Osteocyte (in vitro differentiated cells): Measurements from ENCODE around the gene HIRIP3. TPM values are rescaled to one million over a fixed set of nuclear protein-coding genes. Genes with fewer than 3 reads are reported as not detected.
"Not testable (repeated sequence)": the region's sequence is repeated elsewhere in the genome, so short reads cannot be mapped to it uniquely, and the experiment has no call there.

ENCODE experiments used
- DNase-seq: peaks from one replicate; pipeline ENCODE4 v3.0.0; 2021; ENCODE audit warnings: mixed read lengths; ENCODE audit not compliant: unreplicated experiment; ENCODE audit errors: extremely low spot score
- H3K27ac Mint-ChIP-seq: one replicate; pipeline ENCODE4 v1.8.0; 2021; ENCODE audit warnings: mild to moderate bottlenecking, mixed read lengths; ENCODE audit not compliant: unreplicated experiment
- H3K27me3 Mint-ChIP-seq: one replicate; pipeline ENCODE4 v1.8.0; 2021; ENCODE audit warnings: mixed read lengths; ENCODE audit not compliant: unreplicated experiment
- H3K36me3 Mint-ChIP-seq: one replicate; pipeline ENCODE4 v1.8.0; 2021; ENCODE audit warnings: mixed read lengths; ENCODE audit not compliant: unreplicated experiment
- H3K4me1 Mint-ChIP-seq: one replicate; pipeline ENCODE4 v1.8.0; 2021; ENCODE audit warnings: mixed read lengths; ENCODE audit not compliant: unreplicated experiment
- H3K4me3 Mint-ChIP-seq: one replicate; pipeline ENCODE4 v1.8.0; 2021; ENCODE audit warnings: mild to moderate bottlenecking, moderate library complexity, mixed read lengths; ENCODE audit not compliant: unreplicated experiment
- H3K9me3 Mint-ChIP-seq: one replicate; pipeline ENCODE4 v1.8.0; 2021; ENCODE audit warnings: mixed read lengths; ENCODE audit not compliant: unreplicated experiment
- CTCF ChIP-seq: fragments of 200-600 bp; sonication (generic); IDR thresholded peaks from 2 replicates; pipeline ENCODE4 v1.5.0; 2021; ENCODE audit warnings: antibody characterized with exemption, mild to moderate bottlenecking, moderate library complexity
- long read RNA-seq: library from polyadenylated mRNA; unstranded; transcript quantifications from one replicate; pipeline ENCODE4 v2.0.0, GENCODE V29; 2021
- total RNA-seq: library from RNA; stranded (reverse); gene quantifications from 2 replicates; pipeline ENCODE4 v1.2.1, GENCODE V29; 2021

Gene HIRIP3, protein sequence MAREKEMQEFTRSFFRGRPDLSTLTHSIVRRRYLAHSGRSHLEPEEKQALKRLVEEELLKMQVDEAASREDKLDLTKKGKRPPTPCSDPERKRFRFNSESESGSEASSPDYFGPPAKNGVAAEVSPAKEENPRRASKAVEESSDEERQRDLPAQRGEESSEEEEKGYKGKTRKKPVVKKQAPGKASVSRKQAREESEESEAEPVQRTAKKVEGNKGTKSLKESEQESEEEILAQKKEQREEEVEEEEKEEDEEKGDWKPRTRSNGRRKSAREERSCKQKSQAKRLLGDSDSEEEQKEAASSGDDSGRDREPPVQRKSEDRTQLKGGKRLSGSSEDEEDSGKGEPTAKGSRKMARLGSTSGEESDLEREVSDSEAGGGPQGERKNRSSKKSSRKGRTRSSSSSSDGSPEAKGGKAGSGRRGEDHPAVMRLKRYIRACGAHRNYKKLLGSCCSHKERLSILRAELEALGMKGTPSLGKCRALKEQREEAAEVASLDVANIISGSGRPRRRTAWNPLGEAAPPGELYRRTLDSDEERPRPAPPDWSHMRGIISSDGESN
- 11.5 and 12.5 TPM in 2 replicates for total RNA-seq
- long read RNA-seq, transcript HIRIP3-201 (7 exons, 3,388 nt) = major isoform, 27 of 50 reads
- long read RNA-seq, transcript HIRIP3-204 (6 exons, 988 nt) = minor isoform, 14 of 50 reads
- long read RNA-seq, partial matches to known transcripts = 5 of 50 reads
- long read RNA-seq, other reads (novel, unspliced or antisense) = 4 of 50 reads

GRCh38 chr16:29995324-29995910, at the start of gene HIRIP3:
HIRIP3 (minus strand) TSS chr16:29995617; CDS start chr16:29995605, 12 bp downstream.
- Mint-ChIP-seq H3K4me1 (peaks cover 23% of the 10 kb centered on the region), H3K36me3 (peaks cover 3% of the 10 kb centered on the region)

DNA sequence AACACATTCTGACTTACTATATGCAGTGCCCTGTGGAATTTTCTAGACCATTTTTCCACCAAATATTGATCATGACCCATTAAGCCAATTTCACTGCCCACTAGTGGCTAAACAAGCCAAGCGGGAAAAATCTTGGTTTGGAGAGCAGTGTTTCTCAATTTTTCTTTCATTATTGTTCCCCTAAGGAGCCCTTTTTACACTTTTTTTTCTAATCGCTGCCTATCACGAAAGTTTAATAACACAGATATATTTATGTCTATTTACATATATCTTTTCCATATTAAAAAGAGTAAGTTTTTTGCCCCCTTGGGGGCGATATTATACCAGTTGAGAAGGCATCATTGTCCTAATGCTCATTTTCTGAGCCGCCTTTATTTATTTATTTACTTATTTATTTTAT, 46.4 kb upstream of the HIRIP3 start:
- Mint-ChIP-seq H3K36me3 (no peaks in the 10 kb centered on the region), H3K4me1 (no peaks in the 10 kb centered on the region), H3K9me3 (no peaks in the 10 kb centered on the region), H3K27me3 (peaks cover 8% of the 10 kb centered on the region), H3K4me3 (no peak overlapping the region), H3K27ac (no peak overlapping the region)
- peak; percentile 62 for TF ChIP-seq CTCF
- DNase-seq = no peak

More at GRCh38 chr16:29995324-29995910, at the start of gene HIRIP3:
- no peaks in the 10 kb centered on the region for H3K9me3 Mint-ChIP-seq
- H3K27me3 Mint-ChIP-seq = no peaks in the 10 kb centered on the region
- peak within 1 kb of the TSS; percentile 99 for H3K4me3 Mint-ChIP-seq
- peak; percentile 95 for DNase-seq
- peak within 1 kb of the TSS; percentile 95 for H3K27ac Mint-ChIP-seq
- no peak for TF ChIP-seq CTCF

GRCh38 chr16:30040690-30041089, 45.3 kb upstream of the HIRIP3 start:
- not testable (repeated sequence) for H3K4me3 Mint-ChIP-seq, DNase-seq, H3K27ac Mint-ChIP-seq, H3K36me3 Mint-ChIP-seq, H3K9me3 Mint-ChIP-seq, H3K4me1 Mint-ChIP-seq
- peaks cover 15% of the 10 kb centered on the region for H3K27me3 Mint-ChIP-seq

DNA sequence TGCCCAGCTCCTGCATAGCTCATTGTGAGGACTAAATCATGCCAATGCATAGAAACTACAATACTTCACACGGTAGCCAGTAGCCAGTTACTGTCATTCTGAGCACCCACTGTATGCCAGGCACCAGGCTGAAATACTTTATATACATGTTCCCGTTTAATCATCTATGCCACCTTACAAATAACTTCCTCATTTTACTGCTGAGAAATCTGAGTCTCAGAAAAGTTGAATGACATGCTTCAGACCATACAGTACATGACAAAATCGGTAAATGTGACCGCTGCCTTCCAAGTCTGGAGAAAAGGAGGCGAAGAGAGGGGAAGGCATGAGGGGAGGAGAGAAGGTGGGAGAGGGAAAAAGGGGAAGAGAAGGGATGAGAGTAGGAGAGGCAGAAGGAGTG, 44.8 kb upstream of the HIRIP3 start:
- TF ChIP-seq CTCF = no peak

DNA sequence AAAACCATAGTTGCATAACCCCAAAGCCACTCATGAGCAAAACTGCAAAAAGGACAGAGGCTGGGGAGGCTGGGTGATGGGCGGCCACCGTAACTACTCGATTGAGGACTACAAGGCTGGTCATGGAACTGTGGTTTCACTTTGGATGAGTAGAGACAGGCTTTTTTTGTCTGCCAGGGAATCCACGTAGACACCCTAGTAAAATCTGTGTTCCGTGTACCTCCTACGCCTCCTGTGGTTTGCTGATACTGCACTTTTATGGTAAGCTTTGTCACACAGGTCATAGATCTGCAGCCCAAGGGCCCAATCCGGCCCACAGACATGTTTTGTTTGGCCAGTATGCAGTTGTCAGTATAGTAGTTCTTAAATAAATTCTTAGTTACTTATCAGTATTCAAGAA, 37.9 kb upstream of the HIRIP3 start:
- no peak overlapping the region for H3K27ac Mint-ChIP-seq
- TF ChIP-seq CTCF = no peak
- H3K27me3 Mint-ChIP-seq = peaks cover 41% of the 10 kb centered on the region
- no peak overlapping the region for H3K4me3 Mint-ChIP-seq
- no peak for DNase-seq
- peaks cover 8% of the 10 kb centered on the region for H3K4me1 Mint-ChIP-seq
- no peaks in the 10 kb centered on the region for H3K36me3 Mint-ChIP-seq
- H3K9me3 Mint-ChIP-seq = no peaks in the 10 kb centered on the region

More for the DNA sequence above, 44.8 kb upstream of the HIRIP3 start:
- no peaks in the 10 kb centered on the region for H3K9me3 Mint-ChIP-seq
- H3K36me3 Mint-ChIP-seq = no peaks in the 10 kb centered on the region
- H3K27ac Mint-ChIP-seq = no peak overlapping the region
- no peak overlapping the region for H3K4me3 Mint-ChIP-seq
- DNase-seq = no peak
- H3K27me3 Mint-ChIP-seq = peaks cover 20% of the 10 kb centered on the region
- H3K4me1 Mint-ChIP-seq = no peaks in the 10 kb centered on the region
